Upper lobe of left lung (tissue), 6 donors: ENCODE measurements around the gene CDKN1C. TPM values are rescaled to one million over a fixed set of nuclear protein-coding genes. Genes with fewer than 3 reads are reported as not detected.

Source experiments
- ATAC-seq, 2 donors: fragments of 200-7000 bp; cut with Tn5 transposase; one replicate each; pipeline ENCODE4 v1.9.1; 2022; ENCODE audit warnings: mild to moderate bottlenecking in 2 of 2, moderate library complexity in 2 of 2; ENCODE audit not compliant: low FRiP score in 2 of 2
- DNase-seq, 2 donors: peaks; one replicate each; pipeline ENCODE4 v3.0.0-alpha.2; 2019 to 2020
- H3K27ac ChIP-seq, 4 donors: fragments of 200-600 bp; sonication (generic); one replicate each; pipeline ENCODE4 v1.5.1; 2016 to 2019
- H3K27me3 ChIP-seq, 4 donors: fragments of 200-600 bp; sonication (generic); one replicate each; pipeline ENCODE4 v1.5.1; 2017 to 2019
- H3K36me3 ChIP-seq, 4 donors: fragments of 200-600 bp; sonication (generic); one replicate each; pipeline ENCODE4 v1.5.1; 2016 to 2019
- H3K4me1 ChIP-seq, 4 donors: fragments of 200-600 bp; sonication (generic); one replicate each; pipeline ENCODE4 v1.5.1; 2018 to 2019
- H3K4me3 ChIP-seq, 4 donors: fragments of 200-600 bp; sonication (generic); one replicate each; pipeline ENCODE4 v1.5.1; 2017 to 2019; ENCODE audit warnings: mild to moderate bottlenecking in 2 of 4, moderate library complexity in 1 of 4
- H3K9me3 ChIP-seq, 4 donors: fragments of 200-600 bp; sonication (generic); one replicate each; pipeline ENCODE4 v1.5.1; 2018 to 2019
- CTCF ChIP-seq, 6 experiments: fragments of 450-650 bp in 4 of 6; fragments of 200-600 bp in 2 of 6; sonication (generic) in 2 of 6; IDR thresholded peaks; one replicate each; pipeline ENCODE4 v1.5.1; 2016 to 2019; ENCODE audit warnings: antibody characterized with exemption in 6 of 6
- EP300 ChIP-seq, 4 donors: sonication (generic); formaldehyde crosslinking; IDR thresholded peaks; one replicate each; pipeline ENCODE4 v1.5.1; 2017; ENCODE audit warnings: antibody characterized with exemption in 4 of 4, control low read depth in 2 of 4
- POLR2A ChIP-seq, 4 donors: fragments of 450-650 bp; IDR thresholded peaks; one replicate each; pipeline ENCODE4 v1.5.1; 2016 to 2017; ENCODE audit warnings: antibody characterized with exemption in 4 of 4, mild to moderate bottlenecking in 2 of 4
- POLR2AphosphoS5 ChIP-seq, 2 donors: sonication (generic); formaldehyde crosslinking; IDR thresholded peaks; one replicate each; pipeline ENCODE4 v1.5.1; 2017; ENCODE audit warnings: antibody characterized with exemption in 2 of 2
- WGBS, 2 donors: methylation state at CpG; one replicate each; pipeline ENCODE4 v1.1.5; 2017 to 2018; 5-methylcytosine and 5-hydroxymethylcytosine counted together
- total RNA-seq, 6 donors: library from RNA; depleted of rRNA in 4 of 6; stranded (reverse); fragments of >200 nt in 4 of 6; gene quantifications; one replicate each; pipeline versions ENCODE4 v1.1.0 to v1.2.1, GENCODE V29; 2016 to 2021
- donor health status: DM: no; HTN: no; CAD: no; lungs with moderate emphysema.
- donor health status: DM: no; HTN: yes; CAD: no; lungs with severe emphysema.

The CDKN1C gene
- total RNA-seq, 6 donors from 2014 or later: 23.4 to 71.9 (median 33.6) TPM

- Histone ChIP-seq H3K36me3 (no peaks in the 10 kb centered on the region), H3K4me3 (no peak overlapping the region), H3K4me1 (peaks cover 10 to 39% (median 23%) of the 10 kb centered on the region in 4 donors), H3K27me3 (no peaks in the 10 kb centered on the region), H3K9me3 (no peaks in the 10 kb centered on the region), H3K27ac (no peak overlapping the region)
- ATAC-seq (no peak), DNase-seq (peak in 1 of 2 donors; percentile 34)
- WGBS, 2 donors: 83 to 85% methylated on average over 8 to 9 of the region's 9 CpGs
- TF ChIP-seq POLR2AphosphoS5 (IDR thresholded peaks at IDR 0.05): no peak
- TF ChIP-seq EP300 (IDR thresholded peaks at IDR 0.05): no peak
Observed at GRCh38 chr11:2913776-2914175, 28.2 kb upstream of the CDKN1C start.

- DNase-seq: peak in 1 of 2 donors; percentile 82
- 62 to 96% methylated on average over 12 to 13 of the region's 13 CpGs for WGBS, 2 donors
- Histone ChIP-seq H3K9me3 (no peaks in the 10 kb centered on the region), H3K27ac (peak overlapping the region in 3 of 4 donors; percentile 40 to 74 (median 71)), H3K27me3 (no peaks in the 10 kb centered on the region), H3K36me3 (no peaks in the 10 kb centered on the region), H3K4me3 (no peak overlapping the region), H3K4me1 (peaks cover 10 to 39% (median 23%) of the 10 kb centered on the region in 4 donors)
- no peak for TF ChIP-seq EP300 (IDR thresholded peaks at IDR 0.05)
- TF ChIP-seq POLR2AphosphoS5 (IDR thresholded peaks at IDR 0.05): no peak
- no peak for TF ChIP-seq CTCF (IDR thresholded peaks at IDR 0.05)
- no peak for TF ChIP-seq POLR2A (IDR thresholded peaks at IDR 0.05)
- peak in 1 of 2 donors; percentile 7 for ATAC-seq
Observed at GRCh38 chr11:2913019-2913431, 27.4 kb upstream of the CDKN1C start.

DNA sequence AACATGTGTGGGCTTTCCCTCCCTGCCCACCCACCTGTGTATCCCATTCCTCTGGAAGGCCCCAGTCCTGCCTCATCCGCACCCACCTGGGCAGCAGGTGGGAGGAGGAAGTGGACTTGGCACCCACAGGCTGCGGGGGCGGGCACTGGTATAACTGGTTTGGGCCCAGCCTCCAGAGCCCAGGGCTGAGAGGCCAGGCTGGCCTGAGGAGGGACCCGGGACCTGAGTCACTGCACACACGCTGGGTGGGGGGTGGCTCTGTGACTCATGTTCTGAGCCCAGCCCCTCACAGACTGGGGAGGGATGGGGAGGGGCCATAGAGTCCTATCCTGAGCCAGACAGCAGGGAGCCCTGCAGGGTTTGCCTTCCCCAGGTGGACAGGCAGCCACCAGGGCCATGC lies 26.9 kb upstream of the CDKN1C start:
- Histone ChIP-seq H3K36me3 (no peaks in the 10 kb centered on the region), H3K4me3 (no peak overlapping the region), H3K4me1 (peaks cover 10 to 39% (median 23%) of the 10 kb centered on the region in 4 donors), H3K9me3 (no peaks in the 10 kb centered on the region), H3K27me3 (no peaks in the 10 kb centered on the region), H3K27ac (peak overlapping the region in 3 of 4 donors; percentile 63 to 74 (median 71))
- ATAC-seq (peak; percentile 73 to 92), DNase-seq (peak; percentile 90 to 97)
- 63% methylated on average over 5 of the region's 5 CpGs; no CpG with 5 or more reads in 1 of the 2 donors for WGBS, 2 donors
- TF ChIP-seq POLR2AphosphoS5 (IDR thresholded peaks at IDR 0.05) (peak; percentile 49 to 50), POLR2A (IDR thresholded peaks at IDR 0.05) (peak in 1 of 4 donors; percentile 24), EP300 (IDR thresholded peaks at IDR 0.05) (peak in 1 of 4 donors; percentile 47), CTCF (IDR thresholded peaks at IDR 0.05) (no peak)

GRCh38 chr11:2911785-2912391 lies 26.3 kb upstream of the CDKN1C start:
- ATAC-seq (peak in 1 of 2 donors; percentile 23), DNase-seq (peak in 1 of 2 donors; percentile 78)
- 61 to 67% methylated on average over 8 to 10 of the region's 12 CpGs for WGBS, 2 donors
- no peaks in the 10 kb centered on the region for H3K9me3 ChIP-seq
- H3K4me1 ChIP-seq: peaks cover 10 to 39% (median 23%) of the 10 kb centered on the region in 4 donors
- TF ChIP-seq EP300 (IDR thresholded peaks at IDR 0.05) (no peak), POLR2A (IDR thresholded peaks at IDR 0.05) (no peak), POLR2AphosphoS5 (IDR thresholded peaks at IDR 0.05) (no peak), CTCF (IDR thresholded peaks at IDR 0.05) (no peak)
- no peaks in the 10 kb centered on the region for H3K36me3 ChIP-seq
- H3K27ac ChIP-seq: peak overlapping the region in 3 of 4 donors; percentile 63 to 74 (median 69)
- H3K27me3 ChIP-seq: no peaks in the 10 kb centered on the region
- no peak overlapping the region for H3K4me3 ChIP-seq

DNA sequence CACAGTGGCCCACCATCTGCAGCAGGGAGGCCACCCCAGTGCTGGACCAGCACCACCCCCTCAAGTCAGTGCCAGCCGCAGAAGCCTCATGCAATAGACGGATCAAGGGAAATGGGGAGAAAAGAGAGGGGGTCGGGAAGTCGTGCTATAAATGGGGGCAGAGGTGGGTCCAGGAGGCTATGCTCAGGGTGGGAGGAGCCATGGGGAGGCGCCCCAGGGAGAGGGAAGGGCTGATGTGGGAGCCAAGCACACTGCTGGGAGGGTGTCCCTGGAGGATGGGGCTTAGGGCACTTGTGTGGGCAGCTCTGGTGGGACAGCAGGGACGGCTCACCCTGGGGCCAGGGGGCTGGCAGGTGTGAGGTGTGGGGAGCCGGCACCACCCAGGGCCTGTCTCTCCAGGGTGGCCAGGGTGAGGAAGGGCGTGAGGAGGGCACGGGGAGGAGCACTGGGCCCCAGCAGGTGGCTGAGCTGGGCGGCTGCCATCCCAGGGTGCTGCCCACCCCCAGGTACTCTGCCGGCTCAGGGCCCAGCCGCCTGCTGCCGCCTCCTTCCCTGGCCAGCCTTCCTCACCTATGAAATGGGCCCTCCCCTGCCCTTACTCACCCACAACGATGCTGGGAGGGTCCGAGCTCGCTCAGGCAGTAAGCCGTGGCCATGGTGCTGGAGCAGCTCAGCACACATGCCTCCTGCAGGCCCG lies 25.7 kb upstream of the CDKN1C start:
- no peaks in the 10 kb centered on the region for H3K27me3 ChIP-seq
- TF ChIP-seq CTCF (IDR thresholded peaks at IDR 0.05) (no peak), POLR2AphosphoS5 (IDR thresholded peaks at IDR 0.05) (no peak), EP300 (IDR thresholded peaks at IDR 0.05) (no peak), POLR2A (IDR thresholded peaks at IDR 0.05) (no peak)
- H3K9me3 ChIP-seq: no peaks in the 10 kb centered on the region
- DNase-seq: peak in 1 of 2 donors; percentile 63
- ATAC-seq: no peak
- peak overlapping the region in 2 of 4 donors; percentile 31 to 74 for H3K27ac ChIP-seq
- 90% methylated on average over 12 to 17 of the region's 18 CpGs for WGBS, 2 donors
- H3K36me3 ChIP-seq: no peaks in the 10 kb centered on the region
- H3K4me3 ChIP-seq: no peak overlapping the region
- peaks cover 10 to 39% (median 23%) of the 10 kb centered on the region in 4 donors for H3K4me1 ChIP-seq
